Fibroblast of lung (primary cell): ENCODE results near the gene CAST. TPM values are rescaled to one million over a fixed set of nuclear protein-coding genes. Genes with fewer than 3 reads are reported as not detected.

Experiments
- DNase-seq, 2 donors: peaks; one replicate each; pipeline versions ENCODE4 v3.0.0 to v3.0.0-alpha.2; 2010; ENCODE audit warnings: low read depth in 2 of 2
- H2AFZ ChIP-seq: 2 replicates; pipeline ENCODE4 v1.5.1; 2012; ENCODE audit warnings: low read length, control low read depth, inconsistent platforms
- H3K27ac ChIP-seq: 2 replicates; pipeline ENCODE4 v1.5.1; 2011; ENCODE audit warnings: low read length, control low read depth; ENCODE audit not compliant: insufficient read depth
- H3K27me3 ChIP-seq: 2 replicates; pipeline ENCODE4 v1.5.1; 2011; ENCODE audit warnings: mild to moderate bottlenecking, low read length; ENCODE audit not compliant: control insufficient read depth, insufficient read depth
- H3K36me3 ChIP-seq: 2 replicates; pipeline ENCODE4 v1.5.1; 2011; ENCODE audit warnings: low read length; ENCODE audit not compliant: control insufficient read depth, insufficient read depth
- H3K4me1 ChIP-seq: 2 replicates; pipeline ENCODE4 v1.5.1; 2011; ENCODE audit warnings: low read length; ENCODE audit not compliant: control insufficient read depth, insufficient read depth; ENCODE audit errors: extremely low read depth
- H3K4me2 ChIP-seq: 2 replicates; pipeline ENCODE4 v1.5.1; 2011; ENCODE audit warnings: low read length, control low read depth; ENCODE audit not compliant: insufficient read depth; ENCODE audit errors: extremely low read depth
- H3K4me3 ChIP-seq, 4 experiments: fragments of 200-600 bp in 1 of 4; sonication (generic) in 1 of 4; replicated peaks in 1 of 4; 2 replicates each; pipeline ENCODE4 v1.5.1; 2011 to 2016; ENCODE audit warnings: low read length in 4 of 4, low read depth in 3 of 4, mild to moderate bottlenecking in 3 of 4, control low read depth in 2 of 4, inconsistent platforms in 1 of 4, mixed read lengths in 1 of 4; ENCODE audit not compliant: insufficient read depth in 1 of 4; ENCODE audit errors: control extremely low read depth in 1 of 4
- H3K79me2 ChIP-seq: 2 replicates; pipeline ENCODE4 v1.5.1; 2012; ENCODE audit warnings: mild to moderate bottlenecking, low read length, inconsistent platforms; ENCODE audit not compliant: control insufficient read depth, insufficient read depth
- H3K9ac ChIP-seq: 2 replicates; pipeline ENCODE4 v1.5.1; 2011; ENCODE audit warnings: mild to moderate bottlenecking, low read length, control low read depth; ENCODE audit not compliant: insufficient read depth
- H3K9me3 ChIP-seq: 2 replicates; pipeline ENCODE4 v1.5.1; 2012; ENCODE audit warnings: low read depth, low read length; ENCODE audit not compliant: control insufficient read depth, insufficient read depth
- H4K20me1 ChIP-seq: 2 replicates; pipeline ENCODE4 v1.5.1; 2011; ENCODE audit warnings: low read length; ENCODE audit not compliant: control insufficient read depth, insufficient read depth; ENCODE audit errors: extremely low read depth
- CTCF ChIP-seq, 2 donors: IDR thresholded peaks in 1 of 2; conservative IDR thresholded peaks in 1 of 2; 1 replicate in 1 of 2; 2 replicates in 1 of 2; pipeline ENCODE4 v1.5.1; 2011 to 2012; ENCODE audit warnings: low read length in 2 of 2, control low read depth in 1 of 2, inconsistent platforms in 1 of 2, low read depth in 1 of 2, mild to moderate bottlenecking in 1 of 2
- EZH2 ChIP-seq: IDR thresholded peaks from 2 replicates; pipeline ENCODE4 v1.5.1; 2012; ENCODE audit warnings: low read length, control low read depth, mild to moderate bottlenecking; ENCODE audit errors: missing control alignments
- polyA plus RNA-seq, 2 donors: library from polyadenylated mRNA; depleted of rRNA in 1 of 2; stranded (reverse) in 1 of 2; unstranded in 1 of 2; fragments of >200 nt; gene quantifications; 2 replicates each; pipeline ENCODE4 v1.2.1, GENCODE V29; 2011 to 2012; ENCODE audit warnings: missing spikeins in 1 of 2
- total RNA-seq: library from RNA; depleted of rRNA; stranded (reverse); fragments of >200 nt; gene quantifications from 2 replicates; pipeline ENCODE4 v1.2.1, GENCODE V29; 2014

The CAST gene
- total and polyA plus RNA-seq, 2 donors (not counting 1 experiment from before 2014, with no cell fraction given) = 203 to 378 TPM

DNA sequence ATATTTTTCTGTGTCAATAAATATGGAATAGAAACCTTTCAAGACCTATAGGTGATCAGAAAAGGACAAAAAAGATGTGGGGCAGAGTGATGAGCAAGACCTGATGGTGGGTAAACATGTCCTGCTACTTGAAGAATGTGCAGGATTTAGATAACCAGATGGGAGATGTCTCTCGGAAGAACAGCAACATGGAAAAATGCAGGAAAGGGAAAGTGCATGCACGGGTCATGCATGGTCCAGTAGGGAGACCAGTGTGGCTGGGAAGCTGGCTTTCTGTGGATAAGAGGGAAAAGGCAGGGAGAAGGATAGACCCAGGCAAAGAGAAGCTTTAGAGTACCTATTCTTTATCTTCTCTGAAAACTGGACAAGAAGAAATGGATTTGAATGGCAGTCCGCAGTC lies 7.1 kb upstream of the CAST start:
- no peak for DNase-seq
- Histone ChIP-seq H3K4me2 (peak overlapping the region; percentile 11), H3K27me3 (no peaks in the 10 kb centered on the region), H3K4me1 (peaks cover 12% of the 10 kb centered on the region), H4K20me1 (no peaks in the 10 kb centered on the region), H3K9me3 (no peaks in the 10 kb centered on the region), H3K79me2 (no peaks in the 10 kb centered on the region), H3K36me3 (no peaks in the 10 kb centered on the region), H3K9ac (no peak overlapping the region), H2AFZ (no peak overlapping the region), H3K4me3 (no peak overlapping the region), H3K27ac (no peak overlapping the region)
- TF ChIP-seq EZH2 (no peak), CTCF (conservative IDR thresholded peaks at IDR 0.05 in 1 of 2, IDR thresholded peaks at IDR 0.05 in 1 of 2; ENCODE audit: low read depth in 1 of 2, low read length in 2 of 2) (no peak)

DNA sequence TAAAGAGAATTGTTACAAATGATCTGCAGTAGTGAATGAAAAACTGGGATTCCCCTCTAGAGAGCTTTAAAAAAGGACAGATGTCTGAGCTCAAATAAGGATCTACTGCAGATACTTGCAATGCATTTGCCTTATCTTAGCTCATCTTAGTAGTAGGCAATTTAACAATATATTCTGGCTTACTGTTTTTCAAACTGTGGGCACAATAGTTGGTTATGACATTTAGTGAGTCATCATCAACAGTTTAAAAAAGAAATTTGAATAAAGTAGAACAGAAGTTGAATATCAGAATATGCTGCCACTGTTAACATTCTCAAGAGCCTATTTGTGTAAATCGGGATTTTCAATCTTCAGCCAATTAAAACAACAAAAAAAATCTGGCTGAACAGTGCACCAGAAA lies 6.7 kb upstream of the CAST start:
- Histone ChIP-seq H3K4me1 (peaks cover 12% of the 10 kb centered on the region), H3K9ac (no peak overlapping the region), H4K20me1 (no peaks in the 10 kb centered on the region), H3K4me2 (peak overlapping the region; percentile 11), H3K36me3 (no peaks in the 10 kb centered on the region), H3K27me3 (no peaks in the 10 kb centered on the region), H3K4me3 (no peak overlapping the region), H2AFZ (no peak overlapping the region), H3K79me2 (no peaks in the 10 kb centered on the region), H3K27ac (no peak overlapping the region), H3K9me3 (no peaks in the 10 kb centered on the region)
- TF ChIP-seq EZH2 = no peak
- TF ChIP-seq CTCF (conservative IDR thresholded peaks at IDR 0.05 in 1 of 2, IDR thresholded peaks at IDR 0.05 in 1 of 2; ENCODE audit: low read depth in 1 of 2, low read length in 2 of 2) = no peak
- DNase-seq = peak; percentile 38 to 68

DNA sequence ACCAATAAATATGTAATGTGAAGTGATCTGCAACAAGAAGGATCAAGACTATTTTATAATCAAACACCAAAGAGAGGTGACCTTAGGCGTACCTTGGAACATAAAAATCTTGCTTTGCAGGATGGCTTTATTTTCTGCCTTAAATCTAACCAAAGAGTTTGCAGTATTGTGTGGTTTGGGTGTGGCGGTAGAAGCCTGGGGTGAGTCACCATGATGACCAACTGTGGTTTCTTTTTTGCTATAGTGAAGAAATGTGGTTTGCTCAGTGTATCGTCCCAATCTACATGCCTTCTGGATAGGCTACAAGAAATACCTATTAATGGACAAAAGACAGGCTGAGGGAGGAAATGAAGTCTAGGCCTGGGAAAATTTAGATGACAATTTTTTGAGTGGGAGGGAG lies 5.1 kb upstream of the CAST start:
- no peaks in the 10 kb centered on the region for H3K27me3 ChIP-seq
- H3K4me1 ChIP-seq = peaks cover 16% of the 10 kb centered on the region
- no peak overlapping the region for H3K9ac ChIP-seq
- H3K9me3 ChIP-seq = no peaks in the 10 kb centered on the region
- H3K79me2 ChIP-seq = no peaks in the 10 kb centered on the region
- DNase-seq = peak; percentile 94 to 97
- H3K36me3 ChIP-seq = no peaks in the 10 kb centered on the region
- peak overlapping the region; percentile 49 for H3K4me2 ChIP-seq
- no peak overlapping the region for H3K4me3 ChIP-seq
- H4K20me1 ChIP-seq = no peaks in the 10 kb centered on the region
- TF ChIP-seq CTCF (conservative IDR thresholded peaks at IDR 0.05 in 1 of 2, IDR thresholded peaks at IDR 0.05 in 1 of 2; ENCODE audit: low read depth in 1 of 2, low read length in 2 of 2) = no peak
- TF ChIP-seq EZH2 = no peak
- H3K27ac ChIP-seq = peak overlapping the region; percentile 40
- H2AFZ ChIP-seq = no peak overlapping the region
